ENCODE measurements around the gene PGLYRP1.

Gene PGLYRP1

GRCh38 chr19:45972081-45972946 lies 50.5 kb downstream of the PGLYRP1 start (continued):
- peak; percentile 64 for TF ChIP-seq ZBTB10 (tag by site-specific recombination; IDR thresholded peaks at IDR 0.05)
- no peak for TF ChIP-seq ELK4 (IDR thresholded peaks at IDR 0.05; ENCODE audit: borderline replicate concordance, low read depth, low read length)
- no peak for TF ChIP-seq SP7 (tag by site-specific recombination; IDR thresholded peaks at IDR 0.05)
- TF ChIP-seq ZFHX2 (tag by site-specific recombination; conservative IDR thresholded peaks at IDR 0.05), result peak; percentile 97
- 0 out of 2 replicates have a peak, but pooled peaks have one; percentile 7 for TF ChIP-seq ZNF169 (tag by site-specific recombination; IDR thresholded peaks at IDR 0.05)
- 0 out of 2 replicates have a peak, but pooled peaks have one; percentile 9 for TF ChIP-seq ZNF157 (tag by site-specific recombination; IDR thresholded peaks at IDR 0.05)
- TF ChIP-seq ZNF433 (tag by site-specific recombination; IDR thresholded peaks at IDR 0.05; ENCODE audit: low read depth), result no peak
- no peak for TF ChIP-seq ZNF768 (tag by site-specific recombination; IDR thresholded peaks at IDR 0.05)
- no peak for TF ChIP-seq ZNF140 (tag by site-specific recombination; IDR thresholded peaks at IDR 0.05)
- TF ChIP-seq REST (tag by site-specific recombination; IDR thresholded peaks at IDR 0.05), result no peak
- TF ChIP-seq ZSCAN4 (tag by site-specific recombination; IDR thresholded peaks at IDR 0.05), result peak; percentile 83
- TF ChIP-seq ZNF549 (tag by site-specific recombination; IDR thresholded peaks at IDR 0.05), result no peak
- TF ChIP-seq ZFP3 (tag by site-specific recombination; IDR thresholded peaks at IDR 0.05; ENCODE audit: low read depth), result no peak
- no peak for TF ChIP-seq PRDM4 (tag by site-specific recombination; IDR thresholded peaks at IDR 0.05)
- no peak for TF ChIP-seq ZNF335 (tag by site-specific recombination; conservative IDR thresholded peaks at IDR 0.05)
- TF ChIP-seq ZNF777 (tag by site-specific recombination; IDR thresholded peaks at IDR 0.05; ENCODE audit: borderline replicate concordance), result no peak; the same call in 1 of the 2 replicates
- TF ChIP-seq ZNF548 (tag by site-specific recombination; IDR thresholded peaks at IDR 0.05), result no peak
- no peak for TF ChIP-seq MEIS1 (CRISPR knock-in tag; IDR thresholded peaks at IDR 0.05; ENCODE audit: borderline replicate concordance)
- TF ChIP-seq ZBTB48 (tag by site-specific recombination; IDR thresholded peaks at IDR 0.05), result peak; percentile 95
- TF ChIP-seq ZNF704 (tag by site-specific recombination; IDR thresholded peaks at IDR 0.05), result no peak
- no peak for TF ChIP-seq ZNF23 (tag by site-specific recombination; IDR thresholded peaks at IDR 0.05; ENCODE audit: borderline replicate concordance)
- no peak for TF ChIP-seq YY1 (tag by site-specific recombination; IDR thresholded peaks at IDR 0.05)
- no peak for TF ChIP-seq ZNF596 (tag by site-specific recombination; IDR thresholded peaks at IDR 0.05)
- no peak for TF ChIP-seq FEZF1 (tag by site-specific recombination; IDR thresholded peaks at IDR 0.05)
- no peak for TF ChIP-seq ZNF677 (tag by site-specific recombination; IDR thresholded peaks at IDR 0.05)
- TF ChIP-seq MYNN (tag by site-specific recombination; IDR thresholded peaks at IDR 0.05; ENCODE audit: borderline replicate concordance), result no peak
- TF ChIP-seq GLIS2 (tag by site-specific recombination; IDR thresholded peaks at IDR 0.05), result peak; percentile 18; the same call in 1 of the 2 replicates

All from HEK293 (cell line).